Measurements from ENCODE around the gene MGMT.

- TF ChIP-seq EP300 (IDR thresholded peaks at IDR 0.05) (no peak), CTCF (IDR thresholded peaks at IDR 0.05) (no peak), POLR2A (IDR thresholded peaks at IDR 0.05; ENCODE audit: low read depth) (no peak)
Measured at GRCh38 chr10:129814681-129815646, 347.9 kb downstream of the MGMT start.
